ENCODE results near the gene MTOR. TPM values are rescaled to one million over a fixed set of nuclear protein-coding genes. Genes with fewer than 3 reads are reported as not detected.
"Not testable (repeated sequence)": the region's sequence is repeated elsewhere in the genome, so short reads cannot be mapped to it uniquely, and the experiment has no call there.

Gene MTOR
- polyA plus RNA-seq, 1 donor, result 27.5 TPM

DNA sequence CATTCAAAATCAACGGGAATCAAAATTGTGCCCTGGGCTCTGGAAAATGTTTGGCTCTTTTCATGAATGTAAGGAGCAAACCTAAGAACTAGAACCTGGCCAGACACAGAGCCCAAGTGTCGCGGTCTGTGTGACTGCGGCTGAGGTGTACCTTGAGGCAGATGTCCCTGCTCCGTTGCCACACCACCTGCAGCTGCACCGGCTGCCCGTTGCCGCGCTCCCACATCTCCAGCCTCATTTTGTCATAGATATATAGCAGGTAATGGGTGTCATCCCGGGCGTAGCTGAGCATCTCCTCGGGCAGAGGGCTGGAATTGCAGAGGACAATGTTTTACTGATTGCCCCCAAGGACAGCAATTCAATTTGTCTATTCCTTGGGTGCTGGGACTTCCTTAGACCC, 181.4 kb downstream of the MTOR start:
- WGBS (ENCODE audit: insufficient coverage, low lambda C conversion rate), result 83% methylated on average over 1 of the region's 12 CpGs
- no peaks in the 10 kb centered on the region for H3K27me3 ChIP-seq (ENCODE audit: control insufficient read depth, insufficient read depth, low read length)
- H3K36me3 ChIP-seq (ENCODE audit: control insufficient read depth, insufficient read depth, low read length), result peaks cover 58% of the 10 kb centered on the region
- H3K4me1 ChIP-seq (ENCODE audit: control insufficient read depth, insufficient read depth, low read length), result no peaks in the 10 kb centered on the region
- H3K4me3 ChIP-seq (ENCODE audit: low read length), result no peak overlapping the region
- H3K9me3 ChIP-seq (ENCODE audit: control insufficient read depth, low read depth, low read length), result no peaks in the 10 kb centered on the region
- no peak for DNase-seq
- no peak overlapping the region for H3K27ac ChIP-seq (ENCODE audit: low read length)

- Histone ChIP-seq H3K4me3 (ENCODE audit: low read length) (no peak overlapping the region), H3K36me3 (ENCODE audit: control insufficient read depth, insufficient read depth, low read length) (peaks cover 76% of the 10 kb centered on the region), H3K9me3 (ENCODE audit: control insufficient read depth, low read depth, low read length) (no peaks in the 10 kb centered on the region), H3K4me1 (ENCODE audit: control insufficient read depth, insufficient read depth, low read length) (no peaks in the 10 kb centered on the region), H3K27ac (ENCODE audit: low read length) (no peak overlapping the region), H3K27me3 (ENCODE audit: control insufficient read depth, insufficient read depth, low read length) (no peaks in the 10 kb centered on the region)
- DNase-seq, result no peak
- no CpG with 5 or more reads among the region's 2 CpGs for WGBS (ENCODE audit: insufficient coverage, low lambda C conversion rate)
Observed at GRCh38 chr1:11078631-11079030, 183.7 kb downstream of the MTOR start.

DNA sequence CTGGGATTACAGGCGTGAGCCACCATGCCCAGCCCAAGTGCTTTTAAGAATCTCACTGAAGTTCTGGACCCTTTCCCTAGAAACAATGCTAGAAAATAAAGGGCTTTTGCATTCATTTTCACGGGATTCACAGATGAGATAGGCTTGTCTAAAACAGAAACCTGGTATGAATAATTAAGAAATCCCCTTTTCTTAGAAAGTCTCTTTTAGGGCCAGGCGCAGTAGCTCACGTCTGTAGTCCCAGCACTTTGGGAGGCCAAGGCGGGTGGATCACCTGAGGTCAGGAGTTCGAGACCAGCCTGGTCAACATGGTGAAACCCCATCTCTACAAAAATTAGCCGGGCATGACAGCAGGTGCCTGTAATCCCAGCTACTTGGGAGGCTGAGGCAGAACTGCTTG, 189.0 kb downstream of the MTOR start:
- H3K4me1 ChIP-seq (ENCODE audit: control insufficient read depth, insufficient read depth, low read length); H3K27ac ChIP-seq (ENCODE audit: low read length); H3K4me3 ChIP-seq (ENCODE audit: low read length); H3K27me3 ChIP-seq (ENCODE audit: control insufficient read depth, insufficient read depth, low read length); DNase-seq; H3K9me3 ChIP-seq (ENCODE audit: control insufficient read depth, low read depth, low read length): not testable (repeated sequence)
- 100% methylated on average over 1 of the region's 7 CpGs for WGBS (ENCODE audit: insufficient coverage, low lambda C conversion rate)
- H3K36me3 ChIP-seq (ENCODE audit: control insufficient read depth, insufficient read depth, low read length), result peaks cover 84% of the 10 kb centered on the region

- no CpG with 5 or more reads among the region's 13 CpGs for WGBS (ENCODE audit: insufficient coverage, low lambda C conversion rate)
- Histone ChIP-seq H3K27me3 (ENCODE audit: control insufficient read depth, insufficient read depth, low read length) (no peaks in the 10 kb centered on the region), H3K36me3 (ENCODE audit: control insufficient read depth, insufficient read depth, low read length) (peaks cover 88% of the 10 kb centered on the region), H3K4me1 (ENCODE audit: control insufficient read depth, insufficient read depth, low read length) (no peaks in the 10 kb centered on the region), H3K9me3 (ENCODE audit: control insufficient read depth, low read depth, low read length) (no peaks in the 10 kb centered on the region), H3K27ac (ENCODE audit: low read length) (no peak overlapping the region), H3K4me3 (ENCODE audit: low read length) (no peak overlapping the region)
- DNase-seq, result no peak
Observed at GRCh38 chr1:11072216-11072917, 190.0 kb downstream of the MTOR start.

GRCh38 chr1:11071463-11072215, 190.7 kb downstream of the MTOR start:
- no peaks in the 10 kb centered on the region for H3K9me3 ChIP-seq (ENCODE audit: control insufficient read depth, low read depth, low read length)
- WGBS (ENCODE audit: insufficient coverage, low lambda C conversion rate), result no CpG with 5 or more reads among the region's 15 CpGs
- H3K4me1 ChIP-seq (ENCODE audit: control insufficient read depth, insufficient read depth, low read length), result no peaks in the 10 kb centered on the region
- H3K4me3 ChIP-seq (ENCODE audit: low read length), result no peak overlapping the region
- H3K27ac ChIP-seq (ENCODE audit: low read length), result no peak overlapping the region
- DNase-seq, result no peak
- H3K27me3 ChIP-seq (ENCODE audit: control insufficient read depth, insufficient read depth, low read length), result no peaks in the 10 kb centered on the region
- peaks cover 83% of the 10 kb centered on the region for H3K36me3 ChIP-seq (ENCODE audit: control insufficient read depth, insufficient read depth, low read length)

GRCh38 chr1:11070876-11071275, 191.5 kb downstream of the MTOR start:
- Histone ChIP-seq H3K4me1 (ENCODE audit: control insufficient read depth, insufficient read depth, low read length) (no peaks in the 10 kb centered on the region), H3K4me3 (ENCODE audit: low read length) (no peak overlapping the region), H3K27ac (ENCODE audit: low read length) (no peak overlapping the region), H3K9me3 (ENCODE audit: control insufficient read depth, low read depth, low read length) (no peaks in the 10 kb centered on the region), H3K36me3 (ENCODE audit: control insufficient read depth, insufficient read depth, low read length) (peaks cover 83% of the 10 kb centered on the region), H3K27me3 (ENCODE audit: control insufficient read depth, insufficient read depth, low read length) (no peaks in the 10 kb centered on the region)
- no CpG with 5 or more reads among the region's 11 CpGs for WGBS (ENCODE audit: insufficient coverage, low lambda C conversion rate)
- no peak for DNase-seq

DNA sequence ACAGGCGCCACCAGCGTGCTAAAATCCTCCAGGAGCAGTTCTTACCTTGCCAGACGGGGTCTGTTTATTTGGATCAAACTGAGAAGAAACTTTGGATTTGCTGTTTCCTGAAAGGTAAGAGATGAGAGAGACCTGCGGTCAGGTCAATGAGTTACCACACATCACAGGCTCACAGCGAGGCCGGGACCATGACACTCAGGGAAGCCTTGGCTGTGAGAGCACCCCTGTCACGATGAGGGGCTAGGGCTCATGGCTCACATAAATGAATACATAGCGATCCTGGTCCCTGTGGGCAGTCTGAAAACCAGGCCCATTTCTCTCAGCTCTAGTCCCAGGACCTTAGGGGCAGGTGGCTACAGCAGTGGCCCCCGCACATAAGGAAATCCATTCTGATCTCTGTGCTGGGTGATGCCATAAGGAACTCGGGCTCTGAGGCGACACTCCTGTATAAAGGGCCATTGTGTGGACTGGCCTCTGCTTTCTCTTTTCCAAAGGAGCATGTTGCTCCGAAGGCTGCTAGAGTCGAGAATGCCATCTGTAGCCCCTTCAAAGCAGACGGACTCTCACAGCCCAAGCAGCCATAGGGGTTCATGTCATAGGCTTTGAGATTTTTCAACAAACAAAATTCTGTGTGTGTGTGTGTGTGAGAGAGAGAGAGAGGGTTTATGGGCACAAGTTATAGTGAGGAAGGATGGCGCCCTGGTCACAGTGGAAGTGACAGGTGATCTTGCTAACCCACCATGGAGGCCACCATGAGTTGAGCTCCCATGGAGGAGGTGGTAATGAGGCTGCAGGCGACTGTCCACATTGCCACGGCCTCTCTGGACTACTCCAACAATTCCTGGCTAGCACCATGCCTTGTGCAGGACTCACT, 193.5 kb downstream of the MTOR start:
- Histone ChIP-seq H3K4me3 (ENCODE audit: low read length) (no peak overlapping the region), H3K9me3 (ENCODE audit: control insufficient read depth, low read depth, low read length) (no peaks in the 10 kb centered on the region), H3K27me3 (ENCODE audit: control insufficient read depth, insufficient read depth, low read length) (no peaks in the 10 kb centered on the region), H3K36me3 (ENCODE audit: control insufficient read depth, insufficient read depth, low read length) (peaks cover 78% of the 10 kb centered on the region), H3K27ac (ENCODE audit: low read length) (no peak overlapping the region), H3K4me1 (ENCODE audit: control insufficient read depth, insufficient read depth, low read length) (no peaks in the 10 kb centered on the region)
- no peak for DNase-seq
- 100% methylated on average over 1 of the region's 17 CpGs for WGBS (ENCODE audit: insufficient coverage, low lambda C conversion rate)

GRCh38 chr1:11067716-11068599, 194.4 kb downstream of the MTOR start:
- peaks cover 78% of the 10 kb centered on the region for H3K36me3 ChIP-seq (ENCODE audit: control insufficient read depth, insufficient read depth, low read length)
- WGBS (ENCODE audit: insufficient coverage, low lambda C conversion rate), result 100% methylated on average over 1 of the region's 18 CpGs
- no peaks in the 10 kb centered on the region for H3K9me3 ChIP-seq (ENCODE audit: control insufficient read depth, low read depth, low read length)
- H3K4me1 ChIP-seq (ENCODE audit: control insufficient read depth, insufficient read depth, low read length), result no peaks in the 10 kb centered on the region
- no peak overlapping the region for H3K27ac ChIP-seq (ENCODE audit: low read length)
- no peak overlapping the region for H3K4me3 ChIP-seq (ENCODE audit: low read length)
- DNase-seq, result no peak
- H3K27me3 ChIP-seq (ENCODE audit: control insufficient read depth, insufficient read depth, low read length), result no peaks in the 10 kb centered on the region

- WGBS (ENCODE audit: insufficient coverage, low lambda C conversion rate), result no CpG with 5 or more reads among the region's 1 CpG
- H3K36me3 ChIP-seq (ENCODE audit: control insufficient read depth, insufficient read depth, low read length), result peaks cover 59% of the 10 kb centered on the region
Observed at GRCh38 chr1:11065796-11066195, 196.6 kb downstream of the MTOR start.

More at GRCh38 chr1:11065796-11066195, 196.6 kb downstream of the MTOR start:
- no peak overlapping the region for H3K27ac ChIP-seq (ENCODE audit: low read length)
- no peaks in the 10 kb centered on the region for H3K27me3 ChIP-seq (ENCODE audit: control insufficient read depth, insufficient read depth, low read length)
- H3K4me3 ChIP-seq (ENCODE audit: low read length), result no peak overlapping the region
- no peak for DNase-seq
- H3K4me1 ChIP-seq (ENCODE audit: control insufficient read depth, insufficient read depth, low read length), result peaks cover 2% of the 10 kb centered on the region
- no peaks in the 10 kb centered on the region for H3K9me3 ChIP-seq (ENCODE audit: control insufficient read depth, low read depth, low read length)
